NCI-H146 treated with DMSO at 0.1 percent for 48 hours (cell line): ENCODE measurements around the gene GOSR2.
A peak's percentile ranks its signal among the peaks of the same experiment; 100 is the strongest.

Source experiments
- DNase-seq: peaks from one replicate; lab custom pipeline; 2025; ENCODE audit not compliant: unreplicated experiment; lab: John Stamatoyannopoulos, UW

The GOSR2 gene

DNA sequence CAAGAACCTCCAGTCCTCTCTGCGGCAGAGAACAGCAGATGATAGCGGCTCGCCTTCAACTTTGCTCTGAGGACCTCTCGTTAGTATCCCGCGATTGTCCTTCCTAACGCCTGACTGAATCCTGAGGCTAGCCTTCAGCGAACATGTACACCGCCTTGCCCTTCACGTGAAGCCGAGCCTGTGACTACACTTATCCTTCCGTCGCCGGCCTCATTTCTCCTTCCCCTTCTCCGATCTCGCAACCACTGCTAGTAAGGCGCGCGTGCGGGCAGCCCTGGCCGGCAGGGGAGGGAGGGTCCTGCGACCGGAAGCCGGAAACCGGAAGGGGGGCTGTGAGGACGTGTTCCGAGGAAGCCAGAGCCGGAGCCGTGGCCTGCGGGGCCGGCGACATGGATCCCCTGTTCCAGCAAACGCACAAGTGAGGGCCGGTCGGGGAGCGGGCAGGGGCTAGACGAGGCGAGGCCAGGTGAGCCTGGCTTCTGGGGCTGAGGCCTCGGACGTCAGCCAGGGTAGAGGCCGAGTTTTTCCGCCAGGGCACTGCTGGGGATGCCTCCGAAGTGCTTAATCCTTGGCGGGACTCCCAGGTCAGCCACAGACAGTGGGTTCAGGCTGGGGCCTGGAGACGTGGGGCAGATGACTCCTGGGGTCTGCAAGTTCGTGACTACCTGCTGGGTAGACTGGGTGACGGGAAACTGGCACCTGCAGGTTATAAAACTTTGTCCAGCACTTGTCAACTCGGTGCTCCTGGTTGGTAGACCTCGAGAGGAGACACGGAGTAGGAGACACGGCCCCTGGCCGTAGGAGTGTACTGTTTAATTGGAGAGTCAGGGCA is at the start of gene GOSR2:
Gene GOSR2 (plus strand): TSS at position 357 of the 832 bp plus-strand sequence. CDS start 33 bp downstream, at position 390.
- DNase-seq: peak; percentile 83

DNA sequence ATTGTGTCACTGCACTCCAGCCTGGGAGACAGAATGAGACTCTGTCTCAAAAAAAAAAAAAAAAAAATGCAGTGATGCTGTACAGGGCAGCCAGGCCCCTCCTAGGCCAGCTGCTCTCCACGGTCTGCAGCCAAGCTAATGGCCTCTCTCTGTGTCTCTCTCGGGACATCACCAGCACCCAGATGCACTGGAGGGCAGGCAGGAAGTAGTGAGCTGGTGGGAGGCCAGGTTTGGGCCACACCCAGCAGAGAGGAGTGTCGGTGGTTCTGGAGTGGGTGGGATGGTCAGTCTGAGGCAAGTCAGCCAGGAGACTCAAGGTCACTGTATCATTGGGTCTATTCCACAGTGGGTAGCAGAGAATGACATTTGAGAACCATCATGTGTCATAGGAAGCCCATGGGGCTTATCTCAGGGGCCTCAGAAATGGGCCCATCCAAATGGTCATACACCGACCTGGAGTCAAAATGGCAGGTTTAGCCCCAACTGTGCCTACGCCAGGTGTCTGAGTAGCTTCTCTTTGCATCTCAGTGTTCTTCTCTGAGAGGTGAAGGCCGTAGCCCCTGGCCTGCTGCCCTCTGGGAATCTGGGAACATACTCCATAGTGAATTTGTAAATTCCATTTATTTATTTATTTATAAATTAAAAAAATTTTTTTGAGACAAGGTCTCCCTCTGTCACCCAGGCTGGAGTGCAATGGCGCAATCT is 48.9 kb upstream of the GOSR2 start:
- no peak for DNase-seq

DNA sequence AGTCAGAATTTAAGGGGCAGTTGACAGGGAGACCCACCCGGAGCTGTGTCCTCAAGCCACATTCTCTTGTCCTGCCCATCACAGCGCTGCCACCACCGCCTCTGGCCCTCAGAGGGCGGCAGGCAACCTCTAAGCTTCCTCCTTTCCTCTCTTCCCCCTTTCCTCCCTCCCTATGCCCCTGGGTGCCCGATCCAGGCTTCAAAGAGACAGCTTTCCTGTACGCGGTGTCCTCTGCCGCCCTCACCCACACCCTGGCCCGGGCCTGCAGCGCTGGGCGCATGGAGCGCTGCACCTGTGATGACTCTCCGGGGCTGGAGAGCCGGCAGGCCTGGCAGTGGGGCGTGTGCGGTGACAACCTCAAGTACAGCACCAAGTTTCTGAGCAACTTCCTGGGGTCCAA is 48.1 kb upstream of the GOSR2 start:
- no peak for DNase-seq

DNA sequence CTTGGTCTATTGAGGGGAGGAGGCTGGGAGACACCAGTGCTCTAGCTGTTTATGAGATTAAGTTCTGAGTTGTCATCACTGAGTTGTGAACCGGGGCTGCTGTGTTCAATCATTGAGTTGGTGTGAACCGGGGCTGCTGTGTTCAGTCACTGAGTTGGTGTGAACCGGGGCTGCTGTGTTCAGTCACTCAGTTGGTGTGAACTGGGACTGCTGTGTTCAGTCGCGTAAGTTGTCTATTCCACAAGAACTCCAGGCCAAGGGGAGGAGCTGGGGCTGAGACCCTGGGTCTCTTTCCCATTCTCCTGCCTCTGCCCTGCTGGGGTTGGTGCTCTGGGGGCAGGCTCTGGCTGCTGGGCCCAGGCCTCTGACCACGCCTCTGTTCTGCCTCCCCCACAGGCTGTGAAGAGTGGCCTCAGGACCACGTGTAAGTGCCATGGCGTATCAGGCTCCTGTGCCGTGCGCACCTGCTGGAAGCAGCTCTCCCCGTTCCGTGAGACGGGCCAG is 47.1 kb upstream of the GOSR2 start:
- DNase-seq: peak; percentile 87

DNA sequence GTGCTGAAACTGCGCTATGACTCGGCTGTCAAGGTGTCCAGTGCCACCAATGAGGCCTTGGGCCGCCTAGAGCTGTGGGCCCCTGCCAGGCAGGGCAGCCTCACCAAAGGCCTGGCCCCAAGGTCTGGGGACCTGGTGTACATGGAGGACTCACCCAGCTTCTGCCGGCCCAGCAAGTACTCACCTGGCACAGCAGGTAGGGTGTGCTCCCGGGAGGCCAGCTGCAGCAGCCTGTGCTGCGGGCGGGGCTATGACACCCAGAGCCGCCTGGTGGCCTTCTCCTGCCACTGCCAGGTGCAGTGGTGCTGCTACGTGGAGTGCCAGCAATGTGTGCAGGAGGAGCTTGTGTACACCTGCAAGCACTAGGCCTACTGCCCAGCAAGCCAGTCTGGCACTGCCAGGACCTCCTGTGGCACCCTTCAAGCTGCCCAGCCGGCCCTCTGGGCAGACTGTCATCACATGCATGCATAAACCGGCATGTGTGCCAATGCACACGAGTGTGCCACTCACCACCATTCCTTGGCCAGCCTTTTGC is 46.5 kb upstream of the GOSR2 start:
- DNase-seq: peak; percentile 87

DNA sequence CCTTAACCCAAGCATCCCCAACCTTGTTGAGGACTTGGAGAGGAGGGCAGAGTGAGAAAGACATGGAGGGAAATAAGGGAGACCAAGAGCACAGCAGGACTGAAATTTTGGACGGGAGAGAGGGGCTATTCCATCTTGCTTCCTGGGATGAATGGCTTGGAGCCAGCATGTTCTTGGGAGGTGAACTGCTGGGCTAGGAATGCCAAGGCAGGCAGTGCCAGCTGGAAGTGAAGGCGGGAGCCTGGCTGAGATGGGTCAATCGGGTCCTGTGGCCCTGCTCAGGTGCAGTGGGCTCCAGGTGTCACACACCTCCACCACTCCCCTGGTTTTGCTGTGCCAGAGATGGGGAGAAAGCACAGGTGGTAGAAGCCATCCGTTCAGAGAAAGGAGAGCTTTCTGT is 46.0 kb upstream of the GOSR2 start:
- no peak for DNase-seq

DNA sequence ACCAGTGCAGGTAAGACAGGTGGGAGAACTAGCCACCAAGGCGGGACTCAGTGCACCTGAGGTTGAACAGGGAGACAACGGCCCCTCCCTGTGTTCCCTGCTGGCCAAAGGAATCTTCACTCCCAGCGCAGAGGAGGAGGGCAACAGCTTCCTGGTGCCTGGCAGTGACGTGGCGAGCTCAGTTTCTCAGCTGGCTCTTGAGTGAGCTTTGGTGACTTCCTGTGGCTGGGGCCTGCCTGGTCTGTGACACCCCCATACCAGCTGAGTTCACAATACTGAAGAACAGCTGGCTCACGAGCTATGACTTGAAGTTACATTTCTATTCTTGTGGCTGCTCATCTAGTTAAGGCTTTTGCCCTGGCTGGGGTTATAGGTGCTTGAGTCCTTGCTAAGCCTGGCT is 45.5 kb upstream of the GOSR2 start:
- DNase-seq: no peak

DNA sequence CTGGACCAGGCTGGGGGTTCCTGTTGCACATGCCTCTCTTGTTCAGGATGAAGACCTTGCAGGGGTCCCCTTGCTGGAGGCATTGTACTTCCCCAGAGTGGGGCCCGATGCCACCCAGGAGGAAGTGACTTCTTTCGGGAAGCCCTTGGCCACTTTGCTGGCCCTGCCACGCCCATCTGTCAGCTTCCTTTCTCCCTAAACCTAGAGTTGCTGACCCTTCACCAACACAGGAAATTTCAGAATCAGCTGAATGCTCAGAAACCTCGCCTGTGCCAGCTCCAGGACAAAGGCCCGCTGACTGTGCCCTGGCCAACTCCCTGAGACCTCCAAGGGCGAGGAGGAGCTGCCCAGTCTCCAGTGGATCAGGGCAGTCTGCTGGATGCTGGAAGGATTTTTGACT is 44.9 kb upstream of the GOSR2 start:
- DNase-seq: no peak

DNA sequence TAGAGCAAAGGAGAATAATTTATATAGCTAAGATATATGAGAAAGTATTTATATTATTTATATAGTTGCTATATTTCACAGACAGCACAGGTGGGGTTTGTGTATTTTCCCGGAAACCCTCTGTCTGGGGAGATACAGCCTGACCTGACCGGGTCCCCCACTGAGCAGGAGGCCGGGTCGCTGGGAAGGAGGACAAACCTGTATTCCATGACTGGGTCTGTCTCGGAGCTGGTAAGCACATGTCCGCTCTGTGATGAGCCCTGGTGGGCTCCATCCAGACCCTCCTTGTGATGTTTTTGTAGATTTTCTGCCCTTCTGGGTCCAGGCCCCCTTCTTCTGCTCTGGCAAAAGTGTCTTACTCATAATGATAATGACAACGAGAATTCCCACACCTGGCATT is 43.9 kb upstream of the GOSR2 start:
- DNase-seq: no peak

DNA sequence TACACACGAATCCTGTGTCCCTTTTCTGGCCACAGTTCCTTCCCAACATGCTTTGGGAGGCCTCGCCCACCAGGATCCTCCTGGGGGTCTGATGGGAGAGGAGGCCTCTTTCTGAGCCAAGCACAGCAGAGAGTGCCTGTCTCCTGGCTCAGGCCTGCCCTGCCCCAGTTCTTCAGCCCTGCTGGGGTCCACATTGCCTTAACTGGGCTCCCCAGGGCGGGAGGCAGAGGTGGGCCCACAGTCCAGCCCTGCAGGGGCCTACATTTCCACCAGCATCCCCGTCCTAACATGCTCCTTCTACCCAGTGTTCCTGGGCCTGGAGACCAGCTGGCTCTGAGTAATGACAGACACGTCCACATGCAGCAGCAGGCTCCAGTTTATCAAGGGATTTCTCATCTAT is 41.9 kb upstream of the GOSR2 start:
- DNase-seq: no peak

DNA sequence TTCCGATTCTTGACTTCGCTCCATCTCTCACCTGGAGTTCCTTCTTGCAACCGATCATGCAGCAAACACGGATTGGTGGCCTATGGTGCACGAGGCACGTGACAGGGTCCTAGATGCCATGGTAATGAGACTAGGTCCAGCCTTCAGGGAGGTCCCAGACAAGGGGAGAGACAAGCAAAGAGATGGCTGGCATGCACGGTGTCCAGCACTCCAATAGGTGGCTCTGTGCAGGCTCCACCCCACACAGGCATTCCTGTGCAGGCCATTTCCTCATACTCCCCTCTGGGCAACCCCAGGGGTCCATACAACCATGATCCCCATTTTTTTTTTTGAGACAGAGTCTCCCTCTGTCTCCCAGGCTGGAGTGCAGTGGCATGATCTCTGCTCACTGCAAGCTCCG is 40.3 kb upstream of the GOSR2 start:
- no peak for DNase-seq

DNA sequence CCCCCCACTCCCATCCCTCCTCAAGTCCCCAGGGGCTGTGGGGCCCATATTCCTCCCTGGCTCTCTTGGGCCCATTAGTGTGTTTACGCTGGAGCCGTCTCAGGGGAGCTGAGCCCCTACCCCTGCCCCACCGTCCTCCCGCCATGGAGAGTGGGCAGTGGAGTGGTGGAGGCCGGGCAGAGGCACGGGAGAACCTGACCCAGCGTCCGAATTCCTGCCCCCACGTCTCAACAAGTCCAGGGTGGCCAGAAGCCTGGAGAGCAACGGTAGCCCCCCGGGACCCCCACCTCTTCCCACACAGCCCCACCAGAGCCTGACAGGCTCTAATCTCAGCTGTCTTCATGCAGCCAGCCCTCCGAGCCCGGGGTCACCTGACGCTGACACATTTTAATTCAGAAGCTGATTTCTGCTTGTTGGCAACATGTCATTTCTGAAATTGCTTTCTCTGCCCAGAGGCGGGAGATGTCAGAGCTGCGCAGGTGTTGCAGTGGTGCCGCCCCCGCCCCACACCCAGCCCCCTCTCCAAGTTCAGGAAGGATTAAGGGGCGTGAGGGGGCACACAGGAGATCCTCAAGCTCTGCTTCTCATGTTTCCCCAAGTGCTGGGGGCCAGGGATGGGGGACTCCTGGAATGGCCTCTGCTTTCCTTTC is 39.0 kb upstream of the GOSR2 start:
- DNase-seq: no peak

DNA sequence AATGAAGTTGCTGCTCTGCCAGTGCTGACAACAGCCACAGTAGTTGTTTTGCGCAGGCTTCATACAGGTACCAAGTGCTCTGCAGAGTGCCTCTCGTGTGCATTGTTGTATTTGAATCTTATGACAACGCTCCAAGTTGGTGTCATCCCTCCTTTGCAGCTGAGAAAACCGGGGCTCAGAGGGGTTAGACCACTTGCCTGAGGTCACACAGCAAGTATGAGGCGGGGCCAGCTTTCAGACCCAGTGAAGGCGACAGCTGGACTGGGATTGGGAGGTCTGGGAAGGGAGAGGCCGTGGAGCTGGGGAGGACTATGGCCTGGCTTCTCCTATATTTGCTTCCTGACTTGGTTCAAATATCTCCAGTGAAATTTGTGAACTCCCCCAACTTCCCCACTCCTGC is 38.4 kb upstream of the GOSR2 start:
- DNase-seq: no peak

DNA sequence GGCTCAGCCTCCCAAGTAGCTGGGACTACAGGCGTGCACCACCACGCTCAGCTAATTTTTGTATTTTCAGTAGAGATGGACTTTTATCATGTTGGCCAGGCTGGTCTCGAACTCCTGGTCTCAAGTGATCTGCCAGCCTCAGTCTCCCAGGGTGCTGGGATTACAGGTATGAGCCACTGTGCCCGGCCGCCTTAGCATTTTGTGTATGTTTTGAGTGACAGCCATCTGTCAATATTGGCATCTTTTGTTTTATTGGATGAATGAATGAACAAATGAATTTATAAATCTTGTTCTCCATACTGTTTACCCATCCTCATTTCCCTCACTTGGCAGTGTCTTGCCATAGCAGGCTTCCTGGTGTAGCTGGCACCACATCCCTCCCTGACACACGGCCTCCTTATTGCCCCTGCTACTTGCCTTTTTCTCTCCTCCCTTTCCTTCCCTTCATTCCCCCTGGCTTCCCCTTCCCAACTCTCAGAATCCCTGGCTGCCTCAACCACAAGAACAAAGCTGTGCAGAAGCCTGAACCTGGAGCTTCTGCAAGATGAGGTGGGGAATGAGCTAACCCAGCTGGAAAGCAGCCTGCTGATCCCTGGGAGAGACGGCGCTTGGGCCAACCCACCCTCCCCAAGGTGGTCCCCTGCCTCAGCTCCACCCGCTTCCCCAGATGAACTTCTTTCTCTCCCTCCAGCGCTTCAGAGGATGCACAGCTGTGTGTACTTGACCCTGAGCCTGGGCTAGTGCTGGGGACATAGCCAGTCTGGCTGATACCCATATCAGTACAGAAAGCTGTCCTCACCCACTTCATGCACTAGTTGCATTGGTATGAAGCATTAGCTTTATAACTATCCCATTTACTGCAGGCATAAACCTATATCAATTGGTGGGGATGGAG is 37.3 kb upstream of the GOSR2 start:
- DNase-seq: no peak

DNA sequence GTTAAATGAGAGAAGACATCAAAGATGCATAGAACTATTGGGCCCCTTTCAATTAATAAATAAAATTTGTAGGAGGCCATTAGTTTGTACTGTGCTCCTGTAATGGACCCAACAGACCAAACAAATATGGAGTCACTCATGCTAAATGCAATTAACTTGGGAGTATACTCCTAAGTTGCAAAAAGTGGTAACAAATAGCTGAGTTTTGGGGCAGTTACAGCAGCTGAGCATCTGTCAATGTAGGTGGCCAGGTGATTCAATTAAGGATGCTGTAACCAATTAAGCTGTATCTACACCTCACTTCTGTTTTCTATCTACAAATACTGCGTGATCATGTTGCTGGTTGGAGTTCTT is 36.7 kb upstream of the GOSR2 start:
- DNase-seq: no peak

DNA sequence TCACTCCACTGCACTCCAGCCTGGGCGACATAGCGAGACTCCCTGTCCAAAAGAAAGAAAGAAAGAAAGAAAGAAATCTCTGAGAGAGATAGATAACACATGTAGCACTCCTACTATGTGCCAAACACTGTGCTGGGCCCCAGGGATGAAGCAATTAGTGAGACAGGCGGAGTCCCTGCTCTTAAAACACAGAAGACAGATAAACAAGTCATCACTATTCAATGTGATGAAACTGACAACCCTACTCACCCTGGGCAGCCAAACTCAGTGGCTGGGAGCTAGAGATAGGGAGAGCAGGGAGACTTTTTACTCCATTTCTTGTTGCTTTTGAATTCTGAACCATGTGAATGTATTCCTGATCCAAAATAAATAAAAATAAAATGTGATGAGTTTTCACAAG is 35.2 kb upstream of the GOSR2 start:
- no peak for DNase-seq

DNA sequence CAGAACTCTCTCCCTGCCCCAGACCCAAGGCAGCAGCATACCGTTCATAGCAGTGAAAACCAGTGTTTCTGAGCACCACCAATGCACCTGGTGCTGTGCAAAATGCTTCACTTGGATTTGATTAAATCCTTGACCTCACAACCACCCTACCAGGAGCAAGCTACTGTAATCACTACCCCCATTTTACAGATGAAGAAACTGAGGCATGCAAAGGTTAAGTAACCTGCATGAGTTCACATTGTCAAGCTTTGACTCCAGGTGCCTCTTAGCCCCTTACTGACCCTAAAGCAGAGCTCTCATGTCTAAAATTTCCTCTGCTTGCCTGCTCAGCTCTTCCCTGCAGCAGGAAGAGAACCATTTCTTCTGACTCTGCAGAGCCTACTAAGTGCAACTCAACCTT is 34.2 kb upstream of the GOSR2 start:
- DNase-seq: no peak

DNA sequence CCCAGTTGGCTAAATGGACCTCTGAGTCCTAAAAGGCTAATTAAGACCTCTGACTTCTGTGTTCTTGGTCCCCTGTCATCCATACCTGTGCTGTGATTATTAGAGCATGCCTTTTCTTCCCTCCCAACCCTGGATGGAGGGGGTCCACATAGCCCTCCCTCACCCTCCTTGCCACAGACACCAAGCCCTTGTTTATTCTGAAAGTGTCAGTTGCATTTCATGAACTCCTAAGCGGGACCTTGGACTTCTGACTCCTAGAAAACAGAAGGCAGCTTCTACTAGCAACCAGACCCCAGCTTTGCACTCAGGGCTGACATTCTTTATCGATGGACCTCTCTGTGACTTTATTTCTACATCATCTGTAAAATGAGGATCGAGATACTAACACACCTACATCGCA is 33.4 kb upstream of the GOSR2 start:
- DNase-seq: no peak

DNA sequence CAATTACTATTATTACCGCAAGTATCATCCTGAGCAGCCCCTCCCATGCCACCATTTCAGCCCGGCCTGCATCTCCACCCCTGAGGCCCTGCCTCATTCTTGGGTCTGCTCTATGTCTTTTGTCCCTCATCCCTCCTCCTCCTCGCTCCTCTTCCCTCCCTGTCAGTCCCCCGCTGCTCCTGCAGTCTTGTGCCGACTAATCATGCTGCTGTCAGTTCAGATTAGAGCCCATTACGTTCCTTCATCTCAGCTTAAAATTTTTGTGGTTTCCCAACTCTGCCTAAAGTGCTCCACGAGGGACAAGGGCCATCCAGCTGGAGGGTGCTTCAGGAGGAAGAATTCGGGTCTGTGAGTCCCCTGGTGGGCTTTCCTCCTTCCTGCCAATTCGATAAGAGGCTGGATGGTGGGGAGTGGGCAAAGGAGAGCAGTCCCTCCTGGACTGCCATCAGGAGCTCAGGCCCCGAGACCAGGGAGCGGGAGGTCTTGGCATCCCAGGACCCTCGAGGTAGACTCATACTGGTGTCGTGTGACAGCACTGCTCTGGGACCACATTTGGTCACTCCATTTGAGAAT is 32.9 kb upstream of the GOSR2 start:
- DNase-seq: no peak

DNA sequence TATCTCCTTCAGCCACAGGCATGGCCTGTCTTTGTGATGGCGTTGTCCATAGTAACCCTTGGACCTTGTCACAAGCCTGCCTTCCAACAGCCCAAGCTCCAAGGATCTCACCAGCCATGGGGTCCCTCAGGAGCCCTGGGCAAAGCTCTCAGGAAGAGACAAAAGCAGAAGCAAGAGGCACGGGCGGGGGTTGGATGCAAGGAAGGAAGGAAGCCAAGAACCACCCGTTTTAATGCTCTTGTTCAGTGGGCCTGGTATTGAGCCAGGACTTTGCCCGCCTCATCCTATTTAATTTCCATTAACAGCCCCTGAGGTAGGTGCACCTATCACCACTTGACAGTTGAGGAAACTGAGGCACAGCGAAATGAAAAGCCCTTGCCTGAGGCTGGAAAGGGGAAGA is 32.3 kb upstream of the GOSR2 start:
- no peak for DNase-seq
